Stimulated activated CD8-positive, alpha-beta memory T cell treated with anti-CD3 and anti-CD28 coated beads, Interleukin-15, amount 100 ng/mL, for 24 hours (primary cell): Measurements from ENCODE around the gene PRPF38A.

ENCODE experiments used
- DNase-seq: peaks from one replicate; pipeline ENCODE4 v3.0.0-alpha.2; 2020; ENCODE audit warnings: low read depth

The PRPF38A gene

GRCh38 chr1:52463891-52464290 lies 59.5 kb downstream of the PRPF38A start:
- DNase-seq, result no peak

- no peak for DNase-seq
Measured at GRCh38 chr1:52469108-52469507, 64.7 kb downstream of the PRPF38A start.
